ENCODE measurements around the gene BLACAT1.

BLACAT1 gene

DNA sequence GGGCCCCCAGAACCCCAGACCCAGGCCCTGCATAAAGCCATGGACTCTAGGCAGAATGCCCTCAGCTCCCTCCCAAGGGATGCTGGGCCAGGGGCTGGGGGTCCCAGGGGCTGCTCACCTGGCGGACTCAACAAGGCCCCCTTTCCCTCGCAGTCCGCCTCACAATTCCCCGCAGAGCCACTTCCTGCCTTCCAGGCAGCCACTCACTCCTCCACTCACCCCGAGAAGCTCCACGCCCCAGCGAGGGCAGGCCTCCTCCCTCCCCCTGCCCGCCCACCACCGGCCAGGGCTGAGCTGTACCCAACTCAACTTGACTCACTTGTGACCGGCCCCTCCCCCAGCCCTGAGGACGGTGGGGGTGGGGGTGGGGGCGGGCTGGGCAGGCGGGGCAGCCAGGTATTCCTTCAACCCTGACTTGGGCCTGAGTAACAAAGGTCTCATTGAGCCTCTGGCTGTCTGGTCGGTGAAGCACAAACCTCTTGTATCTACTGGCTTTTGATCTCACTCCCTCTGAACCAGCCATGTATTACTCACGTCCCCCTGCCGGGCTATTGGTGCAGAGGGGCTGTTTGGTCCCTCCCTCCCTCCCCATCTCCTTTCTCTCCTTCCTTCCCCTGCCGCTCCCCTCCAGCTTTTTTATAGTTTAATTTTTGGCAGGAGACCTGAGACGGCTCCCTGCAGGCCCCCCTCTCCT is 5.9 kb downstream of the BLACAT1 start:
- Histone ChIP-seq H3K36me3 (ENCODE audit: control insufficient read depth, insufficient read depth, low read length) (no peaks in the 10 kb centered on the region), H3K4me3 (ENCODE audit: low read depth, low read length) (no peak overlapping the region), H3K9me3 (ENCODE audit: control insufficient read depth, low read length) (no peaks in the 10 kb centered on the region), H3K9ac (no peak overlapping the region), H3K27me3 (ENCODE audit: control insufficient read depth, insufficient read depth, low read length) (peaks cover 4% of the 10 kb centered on the region), H3K4me1 (peaks cover 4% of the 10 kb centered on the region), H3K27ac (peak overlapping the region; percentile 81), H3K4me2 (ENCODE audit: low read length) (no peak overlapping the region), H3K79me2 (no peaks in the 10 kb centered on the region), H2AFZ (no peak overlapping the region)
- TF ChIP-seq, protein P1, sequence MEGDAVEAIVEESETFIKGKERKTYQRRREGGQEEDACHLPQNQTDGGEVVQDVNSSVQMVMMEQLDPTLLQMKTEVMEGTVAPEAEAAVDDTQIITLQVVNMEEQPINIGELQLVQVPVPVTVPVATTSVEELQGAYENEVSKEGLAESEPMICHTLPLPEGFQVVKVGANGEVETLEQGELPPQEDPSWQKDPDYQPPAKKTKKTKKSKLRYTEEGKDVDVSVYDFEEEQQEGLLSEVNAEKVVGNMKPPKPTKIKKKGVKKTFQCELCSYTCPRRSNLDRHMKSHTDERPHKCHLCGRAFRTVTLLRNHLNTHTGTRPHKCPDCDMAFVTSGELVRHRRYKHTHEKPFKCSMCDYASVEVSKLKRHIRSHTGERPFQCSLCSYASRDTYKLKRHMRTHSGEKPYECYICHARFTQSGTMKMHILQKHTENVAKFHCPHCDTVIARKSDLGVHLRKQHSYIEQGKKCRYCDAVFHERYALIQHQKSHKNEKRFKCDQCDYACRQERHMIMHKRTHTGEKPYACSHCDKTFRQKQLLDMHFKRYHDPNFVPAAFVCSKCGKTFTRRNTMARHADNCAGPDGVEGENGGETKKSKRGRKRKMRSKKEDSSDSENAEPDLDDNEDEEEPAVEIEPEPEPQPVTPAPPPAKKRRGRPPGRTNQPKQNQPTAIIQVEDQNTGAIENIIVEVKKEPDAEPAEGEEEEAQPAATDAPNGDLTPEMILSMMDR (IDR thresholded peaks at IDR 0.05): no peak

DNA sequence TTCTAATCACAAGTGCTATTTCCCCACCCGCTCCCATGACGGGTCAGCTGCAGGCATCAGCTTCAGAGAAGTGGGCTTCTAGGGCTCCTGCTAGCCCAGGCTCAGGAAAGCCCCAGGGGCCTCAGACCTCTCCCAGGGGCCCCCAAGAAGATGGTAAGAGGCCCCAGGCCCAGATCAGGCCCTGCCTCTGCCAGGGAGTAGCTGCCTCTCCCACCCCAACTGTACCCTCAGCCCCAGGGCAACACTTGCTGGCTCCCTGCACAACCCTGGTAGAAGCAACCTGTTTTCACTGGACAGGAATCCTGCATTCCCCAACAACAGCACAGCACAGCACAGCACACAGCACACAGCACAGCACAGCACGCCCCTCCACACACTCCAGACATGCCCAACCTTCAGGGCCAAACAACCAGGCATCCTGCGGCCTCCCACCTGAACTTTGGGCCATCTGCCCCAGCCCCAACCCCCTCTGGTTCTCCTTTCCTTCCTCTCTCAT is 6.5 kb downstream of the BLACAT1 start:
- no peaks in the 10 kb centered on the region for H3K9me3 ChIP-seq (ENCODE audit: control insufficient read depth, low read length)
- H3K4me3 ChIP-seq (ENCODE audit: low read depth, low read length): no peak overlapping the region
- no peak overlapping the region for H3K9ac ChIP-seq
- peak overlapping the region; percentile 81 for H3K27ac ChIP-seq
- no peak overlapping the region for H3K4me2 ChIP-seq (ENCODE audit: low read length)
- H3K79me2 ChIP-seq: no peaks in the 10 kb centered on the region
- H3K36me3 ChIP-seq (ENCODE audit: control insufficient read depth, insufficient read depth, low read length): no peaks in the 10 kb centered on the region
- TF ChIP-seq, protein P1 (IDR thresholded peaks at IDR 0.05): no peak
- H3K27me3 ChIP-seq (ENCODE audit: control insufficient read depth, insufficient read depth, low read length): peaks cover 4% of the 10 kb centered on the region
- no peak overlapping the region for H2AFZ ChIP-seq
- peaks cover 4% of the 10 kb centered on the region for H3K4me1 ChIP-seq

DNA sequence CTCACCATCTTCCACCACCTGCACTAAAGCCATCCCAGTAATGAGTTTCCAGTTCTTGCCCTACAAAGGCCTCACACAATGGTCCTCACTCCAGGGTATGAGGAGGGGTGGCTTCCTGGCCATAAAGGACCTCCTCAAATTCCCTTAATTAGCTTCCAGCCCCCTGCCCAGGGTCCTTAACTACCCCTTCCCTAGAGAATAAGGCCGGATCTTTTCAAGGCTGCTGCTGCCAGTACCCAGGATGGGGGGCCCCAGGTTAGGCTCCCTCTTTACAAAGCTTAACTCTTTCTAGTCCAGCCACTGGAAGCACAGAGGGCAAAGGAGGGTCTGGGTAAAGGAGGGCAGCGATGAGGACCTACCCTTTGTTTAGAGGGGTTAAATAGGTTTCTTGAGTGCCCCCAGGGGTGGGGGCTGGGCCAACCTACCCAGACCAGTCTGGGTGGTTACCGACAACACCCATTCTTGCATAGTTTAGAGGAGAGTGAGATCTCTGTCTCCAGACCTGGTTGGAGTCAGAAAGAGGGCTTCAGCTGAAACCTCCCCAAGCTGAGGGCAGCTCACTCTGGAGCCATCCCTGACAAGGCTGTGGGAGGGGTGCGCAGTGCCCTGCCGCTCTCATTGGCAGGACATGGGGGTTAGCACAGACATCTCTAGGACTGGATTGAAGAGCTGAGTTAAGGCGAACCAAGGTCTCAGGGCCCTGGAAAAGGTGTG is 7.1 kb downstream of the BLACAT1 start:
- H3K9me3 ChIP-seq (ENCODE audit: control insufficient read depth, low read length): no peaks in the 10 kb centered on the region
- no peaks in the 10 kb centered on the region for H3K79me2 ChIP-seq
- no peak overlapping the region for H3K4me2 ChIP-seq (ENCODE audit: low read length)
- H3K4me3 ChIP-seq (ENCODE audit: low read depth, low read length): no peak overlapping the region
- H3K4me1 ChIP-seq: peaks cover 4% of the 10 kb centered on the region
- H3K9ac ChIP-seq: no peak overlapping the region
- no peaks in the 10 kb centered on the region for H3K36me3 ChIP-seq (ENCODE audit: control insufficient read depth, insufficient read depth, low read length)
- no peak overlapping the region for H2AFZ ChIP-seq
- H3K27me3 ChIP-seq (ENCODE audit: control insufficient read depth, insufficient read depth, low read length): peaks cover 4% of the 10 kb centered on the region
- TF ChIP-seq, protein P1 (IDR thresholded peaks at IDR 0.05): no peak
- peak overlapping the region; percentile 81 for H3K27ac ChIP-seq

DNA sequence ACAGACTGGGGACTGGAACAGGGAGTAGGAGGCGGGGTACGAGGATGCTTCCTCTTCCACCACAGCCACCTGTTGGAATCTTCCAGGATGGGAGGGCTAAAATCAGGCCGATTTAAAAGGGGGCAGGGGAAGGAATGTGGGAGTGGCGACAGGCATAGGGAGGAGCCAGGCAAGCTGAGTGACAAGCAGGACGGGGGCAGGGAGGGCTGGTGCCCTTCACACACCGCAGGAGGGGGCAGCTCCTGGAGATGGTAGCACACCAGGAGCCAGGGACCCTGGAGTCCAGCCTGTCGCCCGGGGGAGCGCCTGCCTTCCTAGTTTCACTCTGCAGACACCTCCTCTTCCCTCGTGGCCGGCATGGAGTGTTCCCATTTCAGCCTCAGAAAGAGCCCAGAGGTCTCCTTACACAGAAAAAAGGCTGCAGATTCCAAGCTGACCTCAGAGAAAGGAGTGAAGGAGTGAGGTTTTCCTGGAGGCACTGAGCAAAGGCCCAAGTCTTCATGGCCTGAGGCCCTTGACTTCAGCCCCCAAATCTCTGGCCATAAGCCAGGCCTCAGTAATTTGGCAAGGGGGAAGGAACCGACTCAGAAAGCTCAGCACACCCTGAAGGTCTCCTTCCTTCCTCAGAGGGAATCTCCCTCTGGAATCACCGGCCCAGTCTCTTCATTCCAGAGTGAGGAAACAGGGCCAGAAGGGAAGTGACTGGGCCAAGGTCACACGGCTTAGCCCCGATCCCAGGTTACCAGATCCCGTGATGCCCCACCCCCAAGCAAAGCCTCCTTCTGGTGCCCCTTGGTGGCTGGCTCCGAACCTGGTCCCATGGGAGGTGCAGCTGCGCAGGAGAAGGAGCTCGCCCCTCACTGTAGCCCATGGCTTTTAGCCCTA is 8.1 kb downstream of the BLACAT1 start:
- Histone ChIP-seq H3K27ac (peak overlapping the region; percentile 19), H3K79me2 (no peaks in the 10 kb centered on the region), H3K4me3 (ENCODE audit: low read depth, low read length) (no peak overlapping the region), H3K9ac (no peak overlapping the region), H3K4me1 (peaks cover 4% of the 10 kb centered on the region), H3K9me3 (ENCODE audit: control insufficient read depth, low read length) (no peaks in the 10 kb centered on the region), H3K27me3 (ENCODE audit: control insufficient read depth, insufficient read depth, low read length) (peaks cover 4% of the 10 kb centered on the region), H2AFZ (no peak overlapping the region), H3K36me3 (ENCODE audit: control insufficient read depth, insufficient read depth, low read length) (no peaks in the 10 kb centered on the region), H3K4me2 (ENCODE audit: low read length) (no peak overlapping the region)
- TF ChIP-seq, protein P1 (IDR thresholded peaks at IDR 0.05): no peak
